GM18507 (cell line): ENCODE measurements around the gene TTC9B.
"Not testable (repeated sequence)": the region's sequence is repeated elsewhere in the genome, so short reads cannot be mapped to it uniquely, and the experiment has no call there.

ENCODE experiments used
- DNase-seq: peaks from one replicate; pipeline ENCODE4 v3.0.0; 2011; ENCODE audit warnings: low read depth; ENCODE audit not compliant: insufficient read length; ENCODE audit errors: extremely low spot score
- FAIRE-seq: peaks from 2 replicates; lab custom pipeline; 2011; peaks lifted over from hg19 to GRCh38; lab: Jason Lieb, UNC

Gene TTC9B

DNA sequence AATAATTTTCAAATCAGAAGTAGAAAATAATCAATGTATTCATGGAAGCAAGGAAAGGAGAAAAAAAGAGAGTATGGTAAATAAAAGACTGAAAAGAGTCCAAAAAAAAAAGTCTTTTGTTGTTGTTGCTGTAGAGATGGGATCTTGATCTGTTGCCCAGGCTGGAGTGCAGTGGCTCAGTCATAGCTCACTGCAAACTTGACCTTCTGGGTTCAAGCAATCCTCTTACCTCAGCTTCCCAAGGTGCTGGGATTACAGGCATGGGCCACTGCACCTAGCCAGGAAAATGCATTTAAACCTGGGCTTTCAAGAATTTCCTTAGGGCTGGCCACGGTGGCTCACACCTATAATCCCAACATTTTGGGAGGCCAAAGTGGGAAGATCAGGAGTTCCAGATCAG is 33.9 kb downstream of the TTC9B start:
- FAIRE-seq, result no peak
- no peak for DNase-seq

DNA sequence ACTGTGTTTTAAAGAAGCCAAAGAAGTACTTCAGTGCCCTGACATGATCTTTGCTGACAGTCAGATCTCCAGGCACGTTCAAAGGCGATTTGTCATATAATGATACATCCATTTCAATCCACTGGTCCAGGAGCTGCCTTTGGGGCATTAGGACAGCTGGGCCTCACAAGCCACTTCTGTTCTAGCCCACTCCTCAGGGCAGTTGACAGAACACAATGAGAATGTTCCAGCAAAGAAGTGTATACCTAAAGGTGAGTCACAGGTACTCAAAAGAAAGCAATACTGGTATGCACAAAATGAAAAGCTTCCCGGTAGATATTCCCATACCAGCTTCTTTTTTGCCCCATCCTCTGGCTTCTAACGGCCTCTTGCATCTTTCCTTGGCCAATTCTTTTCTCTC is 39.4 kb downstream of the TTC9B start:
- no peak for FAIRE-seq
- no peak for DNase-seq

DNA sequence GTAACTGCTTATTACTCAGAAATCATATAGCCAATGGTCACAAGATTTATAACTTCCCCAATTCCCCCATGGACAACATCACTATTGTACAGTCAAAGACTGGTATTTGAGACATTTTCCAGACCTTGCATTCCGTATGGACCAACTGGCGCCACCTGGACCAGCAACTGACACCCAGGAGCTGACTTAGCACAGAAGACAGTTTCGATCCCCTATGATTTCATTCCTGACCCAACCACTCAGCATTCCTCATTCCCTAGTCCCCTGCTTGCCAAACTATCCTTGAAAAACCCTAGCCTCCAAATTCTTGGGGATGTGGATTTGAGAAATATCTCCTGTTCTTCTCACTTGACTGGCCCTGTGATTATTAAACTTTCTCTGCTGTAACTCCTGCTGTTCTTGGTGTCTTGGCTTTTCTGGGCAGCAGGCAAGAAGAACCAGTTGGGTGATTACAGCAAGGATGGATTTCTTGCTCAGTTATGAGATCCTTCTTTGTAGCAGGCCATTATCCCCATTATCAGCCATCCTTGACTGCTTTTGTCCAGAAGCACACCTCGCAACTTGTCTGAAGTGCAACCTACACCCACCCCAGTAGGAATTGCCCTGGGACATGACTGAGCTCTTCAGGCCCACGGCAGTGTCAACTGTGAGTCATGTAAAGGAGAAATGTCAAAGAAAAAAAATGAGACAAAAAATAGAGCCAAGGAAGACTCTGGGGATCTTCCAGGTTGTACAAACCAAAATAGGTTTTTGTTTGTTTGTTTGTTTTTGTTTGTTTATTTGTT is 40.7 kb downstream of the TTC9B start:
- DNase-seq, result no peak

DNA sequence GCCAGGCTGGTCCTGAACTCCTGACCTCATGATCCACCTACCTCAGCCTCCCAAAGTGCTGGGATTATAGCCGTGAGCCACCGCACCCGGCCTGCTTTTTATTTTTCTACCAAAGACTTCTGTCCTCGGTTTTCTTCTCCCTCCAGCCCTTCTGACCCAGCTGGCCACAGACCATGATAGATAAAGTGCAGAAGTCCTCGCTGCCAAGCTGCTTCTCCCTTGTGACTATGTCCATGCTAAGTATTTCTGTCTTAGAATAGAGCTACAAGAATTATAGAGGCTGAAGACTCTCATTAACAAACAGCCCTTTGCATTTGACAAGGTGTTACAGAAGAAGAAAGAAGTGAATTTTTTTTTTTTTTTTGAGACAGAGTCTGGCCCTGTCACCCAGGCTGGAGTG is 42.4 kb downstream of the TTC9B start:
- DNase-seq (no peak), FAIRE-seq (no peak)

More for the DNA sequence above, 40.7 kb downstream of the TTC9B start:
- FAIRE-seq, result no peak

DNA sequence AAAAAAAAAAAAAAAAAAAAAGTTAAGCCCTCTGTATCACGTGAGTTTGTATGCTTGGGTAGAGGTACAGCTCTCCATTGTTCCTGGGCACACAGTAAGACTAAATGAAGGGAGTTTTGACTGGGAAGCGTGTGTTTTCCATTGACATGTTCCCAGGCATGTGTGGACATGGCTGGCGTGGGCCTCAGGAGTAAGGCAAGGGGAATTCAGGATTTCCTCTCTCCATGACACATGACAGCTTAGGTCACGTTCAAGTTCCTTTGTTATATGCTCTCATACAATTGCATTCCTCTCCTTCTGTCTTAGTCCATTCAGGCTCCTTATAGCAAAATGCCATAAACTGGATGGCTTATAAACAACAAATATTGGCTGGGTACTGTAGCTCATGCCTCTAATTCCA is 44.1 kb downstream of the TTC9B start:
- DNase-seq (no peak), FAIRE-seq (no peak)

DNA sequence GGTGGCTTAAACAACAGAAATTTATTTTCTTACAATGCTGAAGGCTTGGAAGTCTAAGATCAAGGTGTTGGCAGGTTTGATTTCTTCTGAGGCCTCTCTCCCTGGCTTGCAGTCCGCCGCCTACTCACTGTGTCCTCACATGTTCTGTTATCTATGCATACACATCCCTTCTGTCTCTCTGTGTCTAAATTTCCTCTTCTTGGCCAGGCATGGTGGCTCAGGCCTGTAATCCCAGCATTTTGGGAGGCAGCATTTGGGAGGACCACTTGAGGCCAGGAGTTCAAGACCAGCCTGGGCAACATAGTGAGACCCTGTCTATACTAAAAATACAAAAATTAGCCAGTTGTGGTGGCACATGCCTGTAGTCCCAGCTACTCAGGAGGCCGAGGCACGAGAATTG is 46.9 kb downstream of the TTC9B start:
- not testable (repeated sequence) for DNase-seq, FAIRE-seq

DNA sequence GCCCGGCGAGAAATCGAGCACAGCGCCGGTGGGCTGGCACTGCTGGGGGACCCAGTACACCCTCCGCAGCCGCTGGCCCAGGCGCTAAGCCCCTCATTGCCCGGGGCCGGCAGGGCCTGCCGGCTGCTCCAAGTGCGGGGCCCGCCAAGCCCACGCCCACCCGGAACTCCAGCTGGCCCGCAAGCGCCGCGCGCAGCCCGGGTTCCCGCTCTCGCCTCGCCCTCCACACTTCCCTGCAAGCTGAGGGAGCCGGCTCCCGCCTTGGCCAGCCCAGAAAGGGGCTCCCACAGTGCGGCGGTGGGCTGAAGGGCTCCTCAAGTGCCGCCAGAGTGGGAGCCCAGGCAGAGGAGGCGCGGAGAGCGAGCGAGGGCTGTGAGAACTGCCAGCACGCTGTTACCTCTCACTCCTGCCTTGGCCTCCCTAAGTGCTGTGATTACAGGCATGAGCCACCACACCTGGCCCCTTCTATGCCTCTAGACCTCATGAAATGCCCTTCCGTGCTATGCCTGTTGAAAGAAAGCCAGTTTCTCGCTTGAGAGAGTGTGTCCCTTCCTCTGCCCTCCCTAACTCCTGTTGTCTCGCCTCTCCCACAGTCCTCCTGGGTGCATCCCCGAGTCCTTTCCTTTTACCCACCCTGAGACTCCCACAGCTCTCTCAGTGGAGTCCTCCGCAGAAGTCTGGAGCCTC is 47.7 kb downstream of the TTC9B start:
- FAIRE-seq, DNase-seq: not testable (repeated sequence)

DNA sequence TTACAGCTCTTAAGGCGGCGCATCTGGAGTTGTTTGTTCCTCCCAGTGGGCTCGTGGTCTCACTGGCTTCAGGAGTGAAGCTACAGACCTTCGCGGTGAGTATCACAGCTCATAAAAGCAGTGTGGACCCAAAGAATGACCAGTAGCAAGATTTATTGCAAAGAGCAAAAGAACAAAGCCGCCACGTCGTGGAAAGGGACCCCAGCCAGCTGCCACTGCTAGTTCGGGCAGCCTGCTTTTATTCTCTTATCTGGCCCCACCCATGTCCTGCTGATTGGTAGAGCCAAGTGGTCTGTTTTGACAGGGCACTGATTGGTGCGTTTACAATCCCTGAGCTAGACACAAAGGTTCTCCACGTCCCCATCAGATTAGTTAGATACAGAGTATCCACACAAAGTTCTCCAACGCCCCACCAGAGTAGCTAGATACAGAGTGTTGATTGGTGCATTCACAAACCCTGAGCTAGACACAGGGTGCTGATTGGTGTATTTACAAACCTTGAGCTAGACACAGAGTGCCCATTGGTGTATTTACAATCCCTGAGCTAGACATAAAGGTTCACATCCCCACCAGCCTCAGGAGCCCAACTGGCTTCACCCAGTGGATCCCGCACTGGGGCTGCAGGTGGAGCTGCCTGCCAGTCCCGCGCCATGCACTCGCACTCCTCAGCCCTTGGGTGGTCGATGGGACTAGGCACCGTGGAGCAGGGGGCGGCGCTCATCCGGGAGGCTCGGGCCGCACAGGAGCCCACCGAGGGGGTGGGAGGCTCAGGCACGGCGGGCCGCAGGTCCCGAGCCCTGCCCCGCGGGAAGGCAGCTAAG is 48.5 kb downstream of the TTC9B start:
- not testable (repeated sequence) for FAIRE-seq, DNase-seq
